ENCODE results near the gene CAMKMT.

- TF ChIP-seq POLR2A (IDR thresholded peaks at IDR 0.05): no peak
- TF ChIP-seq CTCF (IDR thresholded peaks at IDR 0.05): no peak
Measured at GRCh38 chr2:44786817-44787214, 425.1 kb downstream of the CAMKMT start.
